Osteocyte (in vitro differentiated cells): Measurements from ENCODE around the gene IDE. TPM values are rescaled to one million over a fixed set of nuclear protein-coding genes. Genes with fewer than 3 reads are reported as not detected.
"Not testable (repeated sequence)": the region's sequence is repeated elsewhere in the genome, so short reads cannot be mapped to it uniquely, and the experiment has no call there.

ENCODE experiments used
- DNase-seq: peaks from one replicate; pipeline ENCODE4 v3.0.0; 2021; ENCODE audit warnings: mixed read lengths; ENCODE audit not compliant: unreplicated experiment; ENCODE audit errors: extremely low spot score
- H3K27ac Mint-ChIP-seq: one replicate; pipeline ENCODE4 v1.8.0; 2021; ENCODE audit warnings: mild to moderate bottlenecking, mixed read lengths; ENCODE audit not compliant: unreplicated experiment
- H3K27me3 Mint-ChIP-seq: one replicate; pipeline ENCODE4 v1.8.0; 2021; ENCODE audit warnings: mixed read lengths; ENCODE audit not compliant: unreplicated experiment
- H3K36me3 Mint-ChIP-seq: one replicate; pipeline ENCODE4 v1.8.0; 2021; ENCODE audit warnings: mixed read lengths; ENCODE audit not compliant: unreplicated experiment
- H3K4me1 Mint-ChIP-seq: one replicate; pipeline ENCODE4 v1.8.0; 2021; ENCODE audit warnings: mixed read lengths; ENCODE audit not compliant: unreplicated experiment
- H3K4me3 Mint-ChIP-seq: one replicate; pipeline ENCODE4 v1.8.0; 2021; ENCODE audit warnings: mild to moderate bottlenecking, moderate library complexity, mixed read lengths; ENCODE audit not compliant: unreplicated experiment
- H3K9me3 Mint-ChIP-seq: one replicate; pipeline ENCODE4 v1.8.0; 2021; ENCODE audit warnings: mixed read lengths; ENCODE audit not compliant: unreplicated experiment
- CTCF ChIP-seq: fragments of 200-600 bp; sonication (generic); IDR thresholded peaks from 2 replicates; pipeline ENCODE4 v1.5.0; 2021; ENCODE audit warnings: antibody characterized with exemption, mild to moderate bottlenecking, moderate library complexity
- total RNA-seq: library from RNA; stranded (reverse); gene quantifications from 2 replicates; pipeline ENCODE4 v1.2.1, GENCODE V29; 2021

IDE gene
- total RNA-seq, 1 donor from 2014 or later: 42.4 TPM

GRCh38 chr10:92572362-92573090, 1.4 kb downstream of the IDE start:
- H3K4me1 Mint-ChIP-seq: peaks cover 28% of the 10 kb centered on the region

GRCh38 chr10:92571649-92572048, 2.2 kb downstream of the IDE start:
- no peak for DNase-seq
- peaks cover 28% of the 10 kb centered on the region for H3K4me1 Mint-ChIP-seq
- H3K27me3 Mint-ChIP-seq: no peaks in the 10 kb centered on the region
- no peak overlapping the region for H3K27ac Mint-ChIP-seq
- peak overlapping the region; percentile 77 for H3K4me3 Mint-ChIP-seq
- peaks cover 4% of the 10 kb centered on the region for H3K36me3 Mint-ChIP-seq
- H3K9me3 Mint-ChIP-seq: no peaks in the 10 kb centered on the region
- TF ChIP-seq CTCF: no peak

More at GRCh38 chr10:92572362-92573090, 1.4 kb downstream of the IDE start:
- Mint-ChIP-seq H3K4me3 (peak overlapping the region; percentile 77), H3K27me3 (no peaks in the 10 kb centered on the region), H3K9me3 (no peaks in the 10 kb centered on the region), H3K36me3 (peaks cover 2% of the 10 kb centered on the region), H3K27ac (peak overlapping the region; percentile 86)
- TF ChIP-seq CTCF: no peak
- no peak for DNase-seq

- H3K27me3 Mint-ChIP-seq, H3K4me3 Mint-ChIP-seq, H3K36me3 Mint-ChIP-seq, DNase-seq, H3K9me3 Mint-ChIP-seq, H3K27ac Mint-ChIP-seq: not testable (repeated sequence)
- H3K4me1 Mint-ChIP-seq: peaks cover 19% of the 10 kb centered on the region
Measured at GRCh38 chr10:92569663-92570062, 4.2 kb downstream of the IDE start.

GRCh38 chr10:92569071-92569470, 4.8 kb downstream of the IDE start:
- H3K27ac Mint-ChIP-seq: no peak overlapping the region
- TF ChIP-seq CTCF: no peak
- no peaks in the 10 kb centered on the region for H3K9me3 Mint-ChIP-seq
- DNase-seq: no peak
- no peak overlapping the region for H3K4me3 Mint-ChIP-seq
- H3K36me3 Mint-ChIP-seq: peaks cover 10% of the 10 kb centered on the region
- H3K4me1 Mint-ChIP-seq: peaks cover 19% of the 10 kb centered on the region
- no peaks in the 10 kb centered on the region for H3K27me3 Mint-ChIP-seq

- no peak for TF ChIP-seq CTCF
- Mint-ChIP-seq H3K27me3 (no peaks in the 10 kb centered on the region), H3K9me3 (no peaks in the 10 kb centered on the region), H3K27ac (no peak overlapping the region), H3K4me3 (no peak overlapping the region), H3K4me1 (peaks cover 21% of the 10 kb centered on the region), H3K36me3 (peaks cover 13% of the 10 kb centered on the region)
- no peak for DNase-seq
Measured at GRCh38 chr10:92567952-92568600, 5.8 kb downstream of the IDE start.
